GM18868 (cell line): ENCODE results near the gene RABGAP1L.

Experiments
- ATAC-seq: cut with Tn5 transposase; IDR thresholded peaks from one replicate; pipeline ENCODE4 v1.9.1; 2021; ENCODE audit warnings: mild to moderate bottlenecking, moderate library complexity; ENCODE audit not compliant: unreplicated experiment

RABGAP1L gene

GRCh38 chr1:174971466-174971865, 812.1 kb downstream of the RABGAP1L start:
- no peak for ATAC-seq

GRCh38 chr1:174971902-174972301, 812.6 kb downstream of the RABGAP1L start:
- ATAC-seq, result no peak

GRCh38 chr1:174974711-174975119, 815.4 kb downstream of the RABGAP1L start:
- no peak for ATAC-seq

GRCh38 chr1:174975764-174976163, 816.4 kb downstream of the RABGAP1L start:
- no peak for ATAC-seq

GRCh38 chr1:174976436-174977108, 817.3 kb downstream of the RABGAP1L start:
- no peak for ATAC-seq

- no peak for ATAC-seq
Measured at GRCh38 chr1:174982971-174983689, 823.8 kb downstream of the RABGAP1L start.

GRCh38 chr1:174984952-174985351, 825.6 kb downstream of the RABGAP1L start:
- ATAC-seq, result no peak

GRCh38 chr1:174988539-174988938, 829.2 kb downstream of the RABGAP1L start:
- no peak for ATAC-seq

- ATAC-seq, result no peak
Measured at GRCh38 chr1:174988986-174989385, 829.7 kb downstream of the RABGAP1L start.

- no peak for ATAC-seq
Measured at GRCh38 chr1:174989536-174990220, 830.4 kb downstream of the RABGAP1L start.

- ATAC-seq, result no peak
Measured at GRCh38 chr1:174990382-174990999, 831.2 kb downstream of the RABGAP1L start.

GRCh38 chr1:174991473-174991872, 832.2 kb downstream of the RABGAP1L start:
- no peak for ATAC-seq

GRCh38 chr1:174995121-174995520, 835.8 kb downstream of the RABGAP1L start:
- no peak for ATAC-seq

GRCh38 chr1:174995916-174996315, 836.6 kb downstream of the RABGAP1L start:
- ATAC-seq, result no peak

GRCh38 chr1:174996476-174996875, 837.2 kb downstream of the RABGAP1L start:
- no peak for ATAC-seq

- no peak for ATAC-seq
Measured at GRCh38 chr1:174997041-174997440, 837.7 kb downstream of the RABGAP1L start.

GRCh38 chr1:174998569-174999215, 839.4 kb downstream of the RABGAP1L start:
- ATAC-seq, result peak; percentile 13

GRCh38 chr1:174999216-174999935, 840.1 kb downstream of the RABGAP1L start:
- peak; percentile 77 for ATAC-seq

GRCh38 chr1:174999936-175000696, 840.8 kb downstream of the RABGAP1L start, which contains the start of gene CACYBP:
Gene CACYBP (plus strand): TSS chr1:174999947. CDS start chr1:175000181, 234 bp downstream.
- ATAC-seq, result no peak
